ENCODE measurements around the gene ARID1B.

- TF ChIP-seq EZH2 (IDR thresholded peaks at IDR 0.05; ENCODE audit: borderline replicate concordance) (no peak), CTCF (IDR thresholded peaks at IDR 0.05; ENCODE audit: poor library complexity) (no peak)
Observed at GRCh38 chr6:156970595-156971112, 193.5 kb downstream of the ARID1B start.
